Measurements from ENCODE around the gene LRRC70. TPM values are rescaled to one million over a fixed set of nuclear protein-coding genes. Genes with fewer than 3 reads are reported as not detected.
"Not testable (repeated sequence)": the region's sequence is repeated elsewhere in the genome, so short reads cannot be mapped to it uniquely, and the experiment has no call there.

The LRRC70 gene
- total RNA-seq, 1 donor from 2014 or later, result 0.79 TPM

- Histone ChIP-seq H3K9me3 (ENCODE audit: low read depth) (no peaks in the 10 kb centered on the region), H3K4me2 (no peak overlapping the region), H3F3A (ENCODE audit: low read depth) (no peaks in the 10 kb centered on the region), H3K4me1 (no peaks in the 10 kb centered on the region), H3K4me3 (no peak overlapping the region), H3K79me2 (ENCODE audit: low read depth) (no peaks in the 10 kb centered on the region), H3K9ac (no peak overlapping the region), H4K20me1 (ENCODE audit: low read depth) (no peaks in the 10 kb centered on the region), H3K27ac (no peak overlapping the region), H3K36me3 (no peaks in the 10 kb centered on the region), H3K27me3 (no peaks in the 10 kb centered on the region), H2AFZ (replicated peaks) (no peak overlapping the region)
- Mint-ChIP-seq H3K9me3 (peaks cover 22% of the 10 kb centered on the region), H3K4me1 (no peaks in the 10 kb centered on the region), H3K27me3 (ENCODE audit: insufficient read depth, low read depth) (peaks cover 6% of the 10 kb centered on the region), H3K36me3 (peaks cover 34% of the 10 kb centered on the region), H3K27ac (no peak overlapping the region), H3K4me3 (no peak overlapping the region)
- no peak for DNase-seq (ENCODE audit: low spot score)
- TF ChIP-seq EZH2 (IDR thresholded peaks at IDR 0.05) (no peak), EZH2phosphoT487 (IDR thresholded peaks at IDR 0.05) (no peak)
- TF ChIP-seq, protein P1, sequence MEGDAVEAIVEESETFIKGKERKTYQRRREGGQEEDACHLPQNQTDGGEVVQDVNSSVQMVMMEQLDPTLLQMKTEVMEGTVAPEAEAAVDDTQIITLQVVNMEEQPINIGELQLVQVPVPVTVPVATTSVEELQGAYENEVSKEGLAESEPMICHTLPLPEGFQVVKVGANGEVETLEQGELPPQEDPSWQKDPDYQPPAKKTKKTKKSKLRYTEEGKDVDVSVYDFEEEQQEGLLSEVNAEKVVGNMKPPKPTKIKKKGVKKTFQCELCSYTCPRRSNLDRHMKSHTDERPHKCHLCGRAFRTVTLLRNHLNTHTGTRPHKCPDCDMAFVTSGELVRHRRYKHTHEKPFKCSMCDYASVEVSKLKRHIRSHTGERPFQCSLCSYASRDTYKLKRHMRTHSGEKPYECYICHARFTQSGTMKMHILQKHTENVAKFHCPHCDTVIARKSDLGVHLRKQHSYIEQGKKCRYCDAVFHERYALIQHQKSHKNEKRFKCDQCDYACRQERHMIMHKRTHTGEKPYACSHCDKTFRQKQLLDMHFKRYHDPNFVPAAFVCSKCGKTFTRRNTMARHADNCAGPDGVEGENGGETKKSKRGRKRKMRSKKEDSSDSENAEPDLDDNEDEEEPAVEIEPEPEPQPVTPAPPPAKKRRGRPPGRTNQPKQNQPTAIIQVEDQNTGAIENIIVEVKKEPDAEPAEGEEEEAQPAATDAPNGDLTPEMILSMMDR (IDR thresholded peaks at IDR 0.05), result no peak
Measured at GRCh38 chr5:62562867-62563266, 15.8 kb upstream of the LRRC70 start.

GRCh38 chr5:62564101-62564500 lies 14.5 kb upstream of the LRRC70 start:
- Histone ChIP-seq H3K9me3 (ENCODE audit: low read depth) (no peaks in the 10 kb centered on the region), H3K27ac (no peak overlapping the region), H3F3A (ENCODE audit: low read depth) (peaks cover 4% of the 10 kb centered on the region), H4K20me1 (ENCODE audit: low read depth) (no peaks in the 10 kb centered on the region), H2AFZ (replicated peaks) (no peak overlapping the region), H3K4me3 (no peak overlapping the region), H3K79me2 (ENCODE audit: low read depth) (no peaks in the 10 kb centered on the region), H3K9ac (no peak overlapping the region), H3K27me3 (no peaks in the 10 kb centered on the region), H3K4me2 (no peak overlapping the region), H3K4me1 (peaks cover 1% of the 10 kb centered on the region), H3K36me3 (no peaks in the 10 kb centered on the region)
- DNase-seq (ENCODE audit: low spot score), result no peak
- peaks cover 32% of the 10 kb centered on the region for H3K9me3 Mint-ChIP-seq
- no peak overlapping the region for H3K4me3 Mint-ChIP-seq
- H3K27me3 Mint-ChIP-seq (ENCODE audit: insufficient read depth, low read depth), result peaks cover 10% of the 10 kb centered on the region
- H3K36me3 Mint-ChIP-seq, result peaks cover 42% of the 10 kb centered on the region
- peaks cover 3% of the 10 kb centered on the region for H3K4me1 Mint-ChIP-seq
- no peak overlapping the region for H3K27ac Mint-ChIP-seq
- no peak for TF ChIP-seq EZH2phosphoT487 (IDR thresholded peaks at IDR 0.05)
- no peak for TF ChIP-seq EZH2 (IDR thresholded peaks at IDR 0.05)
- TF ChIP-seq, protein P1 (IDR thresholded peaks at IDR 0.05), result no peak

- peaks cover 44% of the 10 kb centered on the region for H3K36me3 Mint-ChIP-seq
- H3K27me3 Mint-ChIP-seq (ENCODE audit: insufficient read depth, low read depth); H3F3A ChIP-seq (ENCODE audit: low read depth); H2AFZ ChIP-seq (replicated peaks); H3K4me1 Mint-ChIP-seq; H3K27me3 ChIP-seq; H3K4me3 ChIP-seq; H3K36me3 ChIP-seq; DNase-seq (ENCODE audit: low spot score); H3K27ac ChIP-seq; H3K27ac Mint-ChIP-seq; H3K4me1 ChIP-seq; H3K4me3 Mint-ChIP-seq; H3K9ac ChIP-seq; H3K79me2 ChIP-seq (ENCODE audit: low read depth); H3K4me2 ChIP-seq; H3K9me3 ChIP-seq (ENCODE audit: low read depth); H4K20me1 ChIP-seq (ENCODE audit: low read depth): not testable (repeated sequence)
- H3K9me3 Mint-ChIP-seq, result peaks cover 34% of the 10 kb centered on the region
Measured at GRCh38 chr5:62565740-62566139, 12.9 kb upstream of the LRRC70 start.

GRCh38 chr5:62568143-62568542 lies 10.5 kb upstream of the LRRC70 start:
- H3F3A ChIP-seq (ENCODE audit: low read depth), result peaks cover 4% of the 10 kb centered on the region
- TF ChIP-seq EZH2 (IDR thresholded peaks at IDR 0.05) (no peak), EZH2phosphoT487 (IDR thresholded peaks at IDR 0.05) (no peak)
- TF ChIP-seq, protein P1 (IDR thresholded peaks at IDR 0.05), result no peak
- no peak for DNase-seq (ENCODE audit: low spot score)
- H2AFZ ChIP-seq (replicated peaks), result no peak overlapping the region
- no peaks in the 10 kb centered on the region for H3K9me3 ChIP-seq (ENCODE audit: low read depth)
- no peak overlapping the region for H3K4me2 ChIP-seq
- H3K27ac ChIP-seq, result no peak overlapping the region
- Mint-ChIP-seq H3K27ac (no peak overlapping the region), H3K4me3 (no peak overlapping the region), H3K4me1 (peaks cover 11% of the 10 kb centered on the region), H3K36me3 (peaks cover 43% of the 10 kb centered on the region), H3K27me3 (ENCODE audit: insufficient read depth, low read depth) (peaks cover 10% of the 10 kb centered on the region), H3K9me3 (peaks cover 34% of the 10 kb centered on the region)
- H3K9ac ChIP-seq, result no peak overlapping the region
- H3K4me1 ChIP-seq, result peaks cover 3% of the 10 kb centered on the region
- no peaks in the 10 kb centered on the region for H4K20me1 ChIP-seq (ENCODE audit: low read depth)
- no peaks in the 10 kb centered on the region for H3K36me3 ChIP-seq
- H3K79me2 ChIP-seq (ENCODE audit: low read depth), result no peaks in the 10 kb centered on the region
- no peaks in the 10 kb centered on the region for H3K27me3 ChIP-seq
- no peak overlapping the region for H3K4me3 ChIP-seq

Data from neural progenitor cell (in vitro differentiated cells).